ENCODE data around the gene AKAP12. TPM values are rescaled to one million over a fixed set of nuclear protein-coding genes. Genes with fewer than 3 reads are reported as not detected.

AKAP12 gene
- total and polyA plus RNA-seq, 2 experiments from 2014 or later: 90.1 to 137 TPM

- no peak for TF ChIP-seq REST (IDR thresholded peaks at IDR 0.05; ENCODE audit: unreplicated experiment)
Observed at GRCh38 chr6:151387175-151387970, 147.6 kb downstream of the AKAP12 start (continued).

GRCh38 chr6:151388236-151388635, 148.5 kb downstream of the AKAP12 start:
- Histone ChIP-seq H3K27ac (ENCODE audit: low read depth) (no peak overlapping the region; the same call in 1 of the 2 replicates), H3K36me3 (ENCODE audit: insufficient read depth) (no peaks in the 10 kb centered on the region), H3K4me1 (ENCODE audit: insufficient read depth) (peaks cover 15% of the 10 kb centered on the region), H4K20me1 (replicated peaks; ENCODE audit: insufficient read depth) (peaks cover 4% of the 10 kb centered on the region; the same call in 1 of the 2 replicates), H3K27me3 (ENCODE audit: insufficient read depth) (no peaks in the 10 kb centered on the region), H2AFZ (no peak overlapping the region), H3K79me2 (replicated peaks; ENCODE audit: insufficient read depth) (peaks cover 76% of the 10 kb centered on the region), H3K9me2 (ENCODE audit: insufficient read depth) (peaks cover 3% of the 10 kb centered on the region; the same call in 1 of the 2 replicates), H3F3A (replicated peaks; ENCODE audit: low read depth) (peaks cover 11% of the 10 kb centered on the region), H3K4me3 (no peak overlapping the region), H3K4me2 (no peak overlapping the region)
- Mint-ChIP-seq H3K27ac (no peak overlapping the region), H3K36me3 (ENCODE audit: low read depth) (peaks cover 27% of the 10 kb centered on the region), H3K4me1 (peaks cover 14% of the 10 kb centered on the region), H3K27me3 (ENCODE audit: insufficient read depth, low read depth, poor library complexity) (peaks cover 9% of the 10 kb centered on the region), H3K9me3 (no peaks in the 10 kb centered on the region; the same call in 2 of the 3 replicates), H3K4me3 (peak overlapping the region; percentile 19; the same call in 1 of the 3 replicates)
- DNase-seq (ENCODE audit: low spot score) (no peak), ATAC-seq (no peak)
- TF ChIP-seq ZNF114 (CRISPR knock-in tag; IDR thresholded peaks at IDR 0.05) (no peak), ZNF462 (CRISPR knock-in tag; IDR thresholded peaks at IDR 0.05) (no peak), EZH2phosphoT487 (IDR thresholded peaks at IDR 0.05; ENCODE audit: unreplicated experiment) (no peak), EZH2 (IDR thresholded peaks at IDR 0.05; ENCODE audit: low read depth, unreplicated experiment) (no peak), CTCF (conservative IDR thresholded peaks at IDR 0.05; ENCODE audit: low read depth in 2 of 2) (no peak), STAT1 (IDR thresholded peaks at IDR 0.05; ENCODE audit: unreplicated experiment) (no peak), CREB1 (CRISPR knock-in tag; IDR thresholded peaks at IDR 0.05; ENCODE audit: low read depth) (no peak), JUNB (IDR thresholded peaks at IDR 0.05; ENCODE audit: unreplicated experiment) (no peak), NANOG (IDR thresholded peaks at IDR 0.05; ENCODE audit: borderline replicate concordance) (no peak), POLR2AphosphoS5 (IDR thresholded peaks at IDR 0.05; ENCODE audit: low read depth) (no peak), ZNF331 (CRISPR knock-in tag; IDR thresholded peaks at IDR 0.05; ENCODE audit: low read depth) (no peak)

Data from GM23338 (cell line).